ENCODE results near the gene UBE2E1.

UBE2E1 gene

GRCh38 chr3:23762214-23762613 is 43.5 kb upstream of the UBE2E1 start:
- TF ChIP-seq, protein P1, sequence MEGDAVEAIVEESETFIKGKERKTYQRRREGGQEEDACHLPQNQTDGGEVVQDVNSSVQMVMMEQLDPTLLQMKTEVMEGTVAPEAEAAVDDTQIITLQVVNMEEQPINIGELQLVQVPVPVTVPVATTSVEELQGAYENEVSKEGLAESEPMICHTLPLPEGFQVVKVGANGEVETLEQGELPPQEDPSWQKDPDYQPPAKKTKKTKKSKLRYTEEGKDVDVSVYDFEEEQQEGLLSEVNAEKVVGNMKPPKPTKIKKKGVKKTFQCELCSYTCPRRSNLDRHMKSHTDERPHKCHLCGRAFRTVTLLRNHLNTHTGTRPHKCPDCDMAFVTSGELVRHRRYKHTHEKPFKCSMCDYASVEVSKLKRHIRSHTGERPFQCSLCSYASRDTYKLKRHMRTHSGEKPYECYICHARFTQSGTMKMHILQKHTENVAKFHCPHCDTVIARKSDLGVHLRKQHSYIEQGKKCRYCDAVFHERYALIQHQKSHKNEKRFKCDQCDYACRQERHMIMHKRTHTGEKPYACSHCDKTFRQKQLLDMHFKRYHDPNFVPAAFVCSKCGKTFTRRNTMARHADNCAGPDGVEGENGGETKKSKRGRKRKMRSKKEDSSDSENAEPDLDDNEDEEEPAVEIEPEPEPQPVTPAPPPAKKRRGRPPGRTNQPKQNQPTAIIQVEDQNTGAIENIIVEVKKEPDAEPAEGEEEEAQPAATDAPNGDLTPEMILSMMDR (conservative IDR thresholded peaks at IDR 0.05; ENCODE audit: low read length), result no peak
- no peak overlapping the region for H3K4me3 ChIP-seq (ENCODE audit: low read length)
- no peak for DNase-seq (ENCODE audit: low read depth)

- DNase-seq (ENCODE audit: low read depth), result peak; percentile 64
- TF ChIP-seq, protein P1 (conservative IDR thresholded peaks at IDR 0.05; ENCODE audit: low read length), result no peak
- H3K4me3 ChIP-seq (ENCODE audit: low read length), result peak overlapping the region; percentile 57
These were observed 42.8 kb upstream of the UBE2E1 start for GRCh38 chr3:23762759-23763477.

- H3K4me3 ChIP-seq (ENCODE audit: low read length), result no peak overlapping the region
- TF ChIP-seq, protein P1 (conservative IDR thresholded peaks at IDR 0.05; ENCODE audit: low read length), result no peak
- DNase-seq (ENCODE audit: low read depth), result no peak
These were observed 41.3 kb upstream of the UBE2E1 start for GRCh38 chr3:23764407-23764806.

GRCh38 chr3:23767546-23767945 is 38.2 kb upstream of the UBE2E1 start:
- TF ChIP-seq, protein P1 (conservative IDR thresholded peaks at IDR 0.05; ENCODE audit: low read length), result no peak
- DNase-seq (ENCODE audit: low read depth), result no peak
- H3K4me3 ChIP-seq (ENCODE audit: low read length), result no peak overlapping the region

- no peak for DNase-seq (ENCODE audit: low read depth)
- H3K4me3 ChIP-seq (ENCODE audit: low read length), result no peak overlapping the region
- TF ChIP-seq, protein P1 (conservative IDR thresholded peaks at IDR 0.05; ENCODE audit: low read length), result no peak
These were observed 30.4 kb upstream of the UBE2E1 start for GRCh38 chr3:23775254-23775909.

GRCh38 chr3:23776352-23776891 is 29.3 kb upstream of the UBE2E1 start:
- TF ChIP-seq, protein P1 (conservative IDR thresholded peaks at IDR 0.05; ENCODE audit: low read length), result no peak
- H3K4me3 ChIP-seq (ENCODE audit: low read length), result no peak overlapping the region
- peak; percentile 88 for DNase-seq (ENCODE audit: low read depth)

GRCh38 chr3:23778446-23778845 is 27.3 kb upstream of the UBE2E1 start:
- no peak overlapping the region for H3K4me3 ChIP-seq (ENCODE audit: low read length)
- DNase-seq (ENCODE audit: low read depth), result peak; percentile 78
- TF ChIP-seq, protein P1 (conservative IDR thresholded peaks at IDR 0.05; ENCODE audit: low read length), result no peak

Data from AG10803 (cell line).